ENCODE measurements around the gene HS3ST4.

HS3ST4 gene

DNA sequence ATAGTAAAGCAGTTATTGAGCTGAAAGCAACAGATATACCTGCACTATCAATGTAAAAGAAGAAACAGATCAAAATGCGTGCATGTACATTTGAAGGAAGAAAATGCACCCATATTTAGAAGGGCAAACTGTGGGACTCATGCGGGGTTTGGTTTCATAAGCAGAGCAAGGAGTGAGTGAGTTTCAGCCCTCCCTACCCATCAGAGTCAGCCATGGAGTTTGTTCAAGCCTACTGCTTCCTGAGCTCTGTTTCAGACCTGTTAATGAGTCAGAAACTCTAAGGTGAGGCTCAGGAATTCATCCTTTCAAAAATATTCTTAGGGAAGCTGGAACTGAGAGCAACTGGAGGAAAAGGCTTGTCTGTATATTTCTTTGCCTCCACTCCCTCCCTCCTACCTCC, 446.2 kb downstream of the HS3ST4 start:
- Histone ChIP-seq H3K27me3 (ENCODE audit: control insufficient read depth, insufficient read depth, low read length) (no peaks in the 10 kb centered on the region), H3K4me3 (ENCODE audit: low read depth, low read length) (no peak overlapping the region), H3K36me3 (ENCODE audit: control insufficient read depth, insufficient read depth, low read length) (no peaks in the 10 kb centered on the region), H3K4me1 (ENCODE audit: control insufficient read depth, insufficient read depth, low read length) (peaks cover 3% of the 10 kb centered on the region), H3K9me3 (ENCODE audit: control insufficient read depth, insufficient read depth, low read length) (no peaks in the 10 kb centered on the region), H3K9ac (ENCODE audit: low read depth, low read length) (no peak overlapping the region)

DNA sequence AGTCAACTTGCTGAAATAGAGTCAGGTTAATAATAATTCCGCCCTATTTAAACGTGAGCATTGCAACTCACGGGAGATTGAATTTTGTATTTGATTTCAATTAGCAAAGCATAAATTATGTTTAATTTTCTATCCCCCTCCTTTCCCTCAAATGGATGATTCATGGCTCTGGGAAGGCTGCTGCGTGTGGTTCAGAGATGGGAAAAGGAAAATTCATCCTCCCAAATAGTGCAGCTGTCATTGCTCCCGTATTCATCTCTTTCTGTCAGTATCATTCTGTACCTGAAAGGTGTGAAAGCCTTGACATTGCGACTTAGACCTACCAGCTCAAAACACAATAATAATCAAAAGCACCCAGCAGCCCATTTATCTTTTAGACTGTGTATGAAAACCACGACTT, 447.3 kb downstream of the HS3ST4 start:
- H3K36me3 ChIP-seq (ENCODE audit: control insufficient read depth, insufficient read depth, low read length) = no peaks in the 10 kb centered on the region
- no peaks in the 10 kb centered on the region for H3K27me3 ChIP-seq (ENCODE audit: control insufficient read depth, insufficient read depth, low read length)
- no peaks in the 10 kb centered on the region for H3K9me3 ChIP-seq (ENCODE audit: control insufficient read depth, insufficient read depth, low read length)
- H3K4me1 ChIP-seq (ENCODE audit: control insufficient read depth, insufficient read depth, low read length) = no peaks in the 10 kb centered on the region
- no peak overlapping the region for H3K9ac ChIP-seq (ENCODE audit: low read depth, low read length)
- no peak overlapping the region for H3K4me3 ChIP-seq (ENCODE audit: low read depth, low read length)

DNA sequence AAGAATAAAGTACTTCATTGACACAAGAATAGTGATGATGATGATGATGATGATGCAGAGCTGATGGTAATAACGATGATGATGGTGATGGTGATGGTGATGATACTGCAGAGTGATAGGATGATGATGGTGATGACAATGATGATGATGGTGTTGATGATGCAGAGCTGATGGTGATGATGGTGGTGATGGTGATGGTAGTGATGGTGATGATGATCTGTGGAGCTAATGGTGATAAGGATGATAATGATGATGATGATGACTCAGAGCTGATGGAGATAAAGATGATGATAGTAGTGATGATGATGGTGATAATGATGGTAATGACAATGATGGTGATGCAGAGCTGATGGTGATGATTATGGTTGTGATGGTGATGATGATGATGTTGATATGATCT, 448.1 kb downstream of the HS3ST4 start:
- no peak overlapping the region for H3K4me3 ChIP-seq (ENCODE audit: low read depth, low read length)
- no peaks in the 10 kb centered on the region for H3K9me3 ChIP-seq (ENCODE audit: control insufficient read depth, insufficient read depth, low read length)
- H3K4me1 ChIP-seq (ENCODE audit: control insufficient read depth, insufficient read depth, low read length) = peaks cover under 1% of the 10 kb centered on the region
- no peaks in the 10 kb centered on the region for H3K27me3 ChIP-seq (ENCODE audit: control insufficient read depth, insufficient read depth, low read length)
- no peaks in the 10 kb centered on the region for H3K36me3 ChIP-seq (ENCODE audit: control insufficient read depth, insufficient read depth, low read length)
- H3K9ac ChIP-seq (ENCODE audit: low read depth, low read length) = no peak overlapping the region

DNA sequence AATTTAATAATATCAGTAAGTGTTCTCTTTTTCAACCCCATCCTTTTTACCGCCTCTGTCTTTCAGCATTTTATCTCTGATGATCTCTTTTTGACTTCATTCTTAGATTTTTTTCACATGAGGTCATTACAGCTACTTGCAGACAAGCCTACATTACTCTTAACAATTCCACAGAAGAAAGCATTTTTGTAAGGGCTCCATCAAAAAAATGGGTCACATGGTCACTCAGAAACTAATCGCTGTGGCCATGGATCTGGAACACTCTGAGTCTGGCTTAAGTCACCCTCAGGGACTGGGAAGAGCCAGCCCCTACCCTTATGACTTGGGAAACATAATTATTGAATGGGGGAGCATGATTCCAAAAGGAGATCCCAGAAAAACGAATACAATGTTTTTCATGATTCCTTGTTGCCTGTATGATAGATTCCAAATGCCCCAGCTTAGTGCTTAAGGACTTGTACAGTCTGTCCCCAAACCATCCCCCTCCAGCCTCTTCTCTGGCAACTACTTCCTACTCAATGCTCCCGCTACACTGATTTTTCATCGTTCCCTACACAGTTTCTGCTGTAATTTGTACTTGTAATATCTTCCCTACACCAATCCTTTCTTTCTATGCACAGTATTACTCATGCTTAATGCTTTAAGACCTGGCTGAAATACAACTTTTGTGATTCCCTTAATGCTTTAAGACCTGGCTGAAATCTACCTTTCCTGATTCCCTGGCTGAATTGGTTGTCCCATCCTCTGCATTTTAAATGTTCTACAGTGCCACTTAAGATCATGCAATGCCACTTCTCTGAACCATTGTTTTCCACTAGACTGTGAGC, 457.8 kb downstream of the HS3ST4 start:
- Histone ChIP-seq H3K27me3 (ENCODE audit: control insufficient read depth, insufficient read depth, low read length) (no peaks in the 10 kb centered on the region), H3K4me1 (ENCODE audit: control insufficient read depth, insufficient read depth, low read length) (peaks cover 8% of the 10 kb centered on the region), H3K9me3 (ENCODE audit: control insufficient read depth, insufficient read depth, low read length) (no peaks in the 10 kb centered on the region), H3K4me3 (ENCODE audit: low read depth, low read length) (no peak overlapping the region), H3K9ac (ENCODE audit: low read depth, low read length) (no peak overlapping the region), H3K36me3 (ENCODE audit: control insufficient read depth, insufficient read depth, low read length) (no peaks in the 10 kb centered on the region)

DNA sequence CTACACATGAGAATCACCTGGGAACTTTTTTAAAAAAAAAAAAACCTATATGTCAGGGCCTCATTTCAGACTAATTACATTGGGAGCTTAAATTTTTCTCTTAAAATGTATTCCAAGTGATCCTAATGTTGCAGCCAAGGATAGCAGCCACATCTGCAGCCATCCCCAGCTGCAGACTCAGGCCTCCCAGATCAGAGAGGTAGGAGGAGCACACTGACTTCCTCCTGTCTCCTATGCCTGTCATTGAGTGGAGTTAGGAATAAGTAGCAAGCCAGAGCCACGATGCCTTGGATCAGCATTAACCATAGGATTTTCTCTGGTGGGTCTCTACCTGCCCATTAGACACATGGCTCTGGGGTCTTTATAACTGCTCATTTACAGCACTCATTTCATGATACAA, 463.5 kb downstream of the HS3ST4 start:
- H3K4me3 ChIP-seq (ENCODE audit: low read depth, low read length) = no peak overlapping the region
- H3K27me3 ChIP-seq (ENCODE audit: control insufficient read depth, insufficient read depth, low read length) = no peaks in the 10 kb centered on the region
- no peaks in the 10 kb centered on the region for H3K36me3 ChIP-seq (ENCODE audit: control insufficient read depth, insufficient read depth, low read length)
- H3K9ac ChIP-seq (ENCODE audit: low read depth, low read length) = no peak overlapping the region
- peaks cover 3% of the 10 kb centered on the region for H3K4me1 ChIP-seq (ENCODE audit: control insufficient read depth, insufficient read depth, low read length)
- H3K9me3 ChIP-seq (ENCODE audit: control insufficient read depth, insufficient read depth, low read length) = no peaks in the 10 kb centered on the region

DNA sequence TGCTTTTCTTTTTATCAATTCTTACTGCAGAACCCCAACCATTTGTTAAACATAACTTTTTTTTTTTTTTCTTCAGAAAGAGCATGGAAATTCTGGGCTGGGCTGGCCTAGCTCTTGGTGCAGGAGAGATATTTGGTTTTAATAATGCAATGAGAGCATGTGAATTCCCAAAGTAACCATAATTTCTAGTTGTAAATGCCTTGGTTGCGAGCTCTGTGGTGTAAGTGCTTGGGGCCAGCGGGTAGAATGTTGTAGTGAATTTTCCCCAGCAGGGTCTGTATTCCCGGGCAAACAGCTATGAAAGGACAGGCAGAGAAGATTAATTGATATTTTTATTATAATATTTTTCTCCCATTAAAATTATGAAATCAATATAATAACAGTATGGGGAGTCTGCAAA, 465.6 kb downstream of the HS3ST4 start:
- H3K27me3 ChIP-seq (ENCODE audit: control insufficient read depth, insufficient read depth, low read length) = no peaks in the 10 kb centered on the region
- H3K9me3 ChIP-seq (ENCODE audit: control insufficient read depth, insufficient read depth, low read length) = no peaks in the 10 kb centered on the region
- H3K4me1 ChIP-seq (ENCODE audit: control insufficient read depth, insufficient read depth, low read length) = peaks cover 3% of the 10 kb centered on the region
- H3K36me3 ChIP-seq (ENCODE audit: control insufficient read depth, insufficient read depth, low read length) = no peaks in the 10 kb centered on the region
- H3K9ac ChIP-seq (ENCODE audit: low read depth, low read length) = no peak overlapping the region
- H3K4me3 ChIP-seq (ENCODE audit: low read depth, low read length) = no peak overlapping the region

DNA sequence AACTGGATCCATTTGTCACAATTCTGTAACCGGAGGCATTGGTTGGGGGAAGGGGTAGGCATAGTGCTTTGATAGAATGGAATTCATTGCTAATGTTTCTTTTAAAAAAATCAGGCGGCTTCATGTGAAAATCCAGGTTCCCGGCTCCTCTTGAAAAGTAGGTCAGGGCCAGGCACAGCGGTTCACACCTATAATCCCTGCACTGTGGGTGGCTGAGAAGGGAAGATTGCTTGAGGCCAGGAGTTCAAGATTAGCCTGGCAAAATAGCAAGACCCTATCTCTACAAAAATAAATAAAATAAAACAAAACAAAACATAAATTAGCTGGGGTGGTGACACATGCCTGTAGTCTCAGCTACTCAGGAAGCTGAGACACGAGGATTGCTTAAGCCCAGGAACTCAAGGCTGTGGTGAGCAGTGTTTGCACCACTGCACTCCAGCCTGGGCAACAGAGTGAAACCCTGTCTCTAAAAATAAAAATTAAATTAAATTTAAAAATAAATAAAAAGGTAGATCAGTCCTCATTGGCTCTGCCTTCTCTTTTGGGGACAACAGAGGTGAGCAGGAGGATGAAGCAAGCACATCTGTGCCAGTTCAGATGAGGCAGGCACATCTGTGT, 466.5 kb downstream of the HS3ST4 start:
- H3K4me1 ChIP-seq (ENCODE audit: control insufficient read depth, insufficient read depth, low read length) = peaks cover 3% of the 10 kb centered on the region
- no peaks in the 10 kb centered on the region for H3K27me3 ChIP-seq (ENCODE audit: control insufficient read depth, insufficient read depth, low read length)
- no peak overlapping the region for H3K9ac ChIP-seq (ENCODE audit: low read depth, low read length)
- H3K36me3 ChIP-seq (ENCODE audit: control insufficient read depth, insufficient read depth, low read length) = no peaks in the 10 kb centered on the region
- no peaks in the 10 kb centered on the region for H3K9me3 ChIP-seq (ENCODE audit: control insufficient read depth, insufficient read depth, low read length)
- H3K4me3 ChIP-seq (ENCODE audit: low read depth, low read length) = no peak overlapping the region

DNA sequence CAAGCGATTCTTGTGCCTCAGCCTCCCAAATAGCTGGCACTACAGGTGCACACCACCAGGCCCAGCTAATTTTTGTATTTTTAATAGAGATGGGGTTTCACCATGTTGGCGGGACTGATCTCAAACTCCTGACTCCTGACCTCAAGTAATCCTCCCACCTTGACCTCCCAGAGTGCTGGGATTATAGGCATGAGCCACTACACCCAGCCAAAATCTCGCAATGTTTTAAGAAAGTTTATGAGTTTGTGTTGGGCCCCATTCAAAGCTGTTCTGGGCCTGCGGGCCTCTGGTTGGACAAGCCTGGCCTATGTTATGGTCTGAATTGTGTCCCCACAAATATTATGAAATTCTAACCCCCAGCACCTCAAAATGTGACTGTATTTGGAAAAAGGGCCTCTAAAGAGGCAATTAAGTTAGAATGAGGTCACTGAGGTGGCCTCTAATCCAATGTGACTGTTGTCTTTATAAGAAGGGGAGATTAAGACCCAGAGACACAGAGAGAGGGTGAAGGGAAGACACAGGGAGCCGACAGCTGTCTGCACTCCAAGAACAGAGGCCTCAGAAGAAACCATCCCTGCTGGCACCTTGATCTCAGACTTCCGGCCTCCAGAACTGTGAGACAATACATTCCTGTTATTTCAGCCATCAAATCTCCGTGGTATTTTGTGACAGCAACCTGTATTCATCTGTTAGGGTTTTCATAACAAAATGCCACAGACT, 469.9 kb downstream of the HS3ST4 start:
- H3K4me1 ChIP-seq (ENCODE audit: control insufficient read depth, insufficient read depth, low read length) = peaks cover 3% of the 10 kb centered on the region
- no peaks in the 10 kb centered on the region for H3K9me3 ChIP-seq (ENCODE audit: control insufficient read depth, insufficient read depth, low read length)
- H3K4me3 ChIP-seq (ENCODE audit: low read depth, low read length) = no peak overlapping the region
- H3K36me3 ChIP-seq (ENCODE audit: control insufficient read depth, insufficient read depth, low read length) = no peaks in the 10 kb centered on the region
- H3K27me3 ChIP-seq (ENCODE audit: control insufficient read depth, insufficient read depth, low read length) = no peaks in the 10 kb centered on the region
- H3K9ac ChIP-seq (ENCODE audit: low read depth, low read length) = no peak overlapping the region

DNA sequence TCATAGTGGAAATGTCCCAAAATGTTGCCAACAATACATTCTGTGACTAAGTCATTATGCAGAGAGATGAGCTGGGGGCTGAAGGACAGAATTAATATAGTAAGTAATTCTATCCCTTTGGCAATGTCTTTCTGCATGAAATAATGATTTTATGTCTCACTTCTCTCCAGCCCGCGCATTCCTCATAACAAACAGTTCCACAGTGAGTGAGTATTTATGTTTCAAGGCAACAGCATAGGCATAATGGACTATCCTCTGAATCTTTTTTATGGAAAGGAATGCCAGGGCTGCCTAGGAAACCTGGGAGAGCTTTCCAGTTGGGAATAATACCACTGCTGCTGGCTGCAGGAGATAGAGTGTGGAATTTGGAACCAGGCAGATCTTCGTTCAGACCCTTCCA, 477.7 kb downstream of the HS3ST4 start:
- H3K27me3 ChIP-seq (ENCODE audit: control insufficient read depth, insufficient read depth, low read length) = no peaks in the 10 kb centered on the region
- no peaks in the 10 kb centered on the region for H3K9me3 ChIP-seq (ENCODE audit: control insufficient read depth, insufficient read depth, low read length)
- H3K4me1 ChIP-seq (ENCODE audit: control insufficient read depth, insufficient read depth, low read length) = no peaks in the 10 kb centered on the region
- H3K9ac ChIP-seq (ENCODE audit: low read depth, low read length) = no peak overlapping the region
- H3K4me3 ChIP-seq (ENCODE audit: low read depth, low read length) = no peak overlapping the region
- H3K36me3 ChIP-seq (ENCODE audit: control insufficient read depth, insufficient read depth, low read length) = no peaks in the 10 kb centered on the region

DNA sequence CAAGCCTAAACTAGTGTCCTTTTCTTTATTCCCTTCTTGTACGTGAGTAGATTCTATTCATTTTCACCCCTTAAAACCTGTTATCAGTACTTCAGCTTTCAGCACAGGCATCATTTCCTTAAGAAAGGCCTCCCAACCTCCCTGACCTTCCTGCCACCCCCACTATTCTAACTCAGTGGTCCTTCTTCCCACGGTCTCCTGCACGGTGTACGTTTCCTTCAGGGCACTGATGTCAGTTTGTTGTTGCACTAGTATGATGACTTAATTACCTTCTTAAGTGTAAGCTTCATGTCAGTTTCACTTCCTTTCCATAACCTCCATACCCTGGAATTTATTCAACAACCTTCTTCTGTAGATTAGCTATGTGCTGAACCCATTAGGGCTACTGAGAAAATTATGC, 484.2 kb downstream of the HS3ST4 start:
- Histone ChIP-seq H3K9ac (ENCODE audit: low read depth, low read length) (no peak overlapping the region), H3K4me3 (ENCODE audit: low read depth, low read length) (no peak overlapping the region), H3K27me3 (ENCODE audit: control insufficient read depth, insufficient read depth, low read length) (no peaks in the 10 kb centered on the region), H3K4me1 (ENCODE audit: control insufficient read depth, insufficient read depth, low read length) (peaks cover 25% of the 10 kb centered on the region), H3K9me3 (ENCODE audit: control insufficient read depth, insufficient read depth, low read length) (peaks cover 10% of the 10 kb centered on the region), H3K36me3 (ENCODE audit: control insufficient read depth, insufficient read depth, low read length) (no peaks in the 10 kb centered on the region)

DNA sequence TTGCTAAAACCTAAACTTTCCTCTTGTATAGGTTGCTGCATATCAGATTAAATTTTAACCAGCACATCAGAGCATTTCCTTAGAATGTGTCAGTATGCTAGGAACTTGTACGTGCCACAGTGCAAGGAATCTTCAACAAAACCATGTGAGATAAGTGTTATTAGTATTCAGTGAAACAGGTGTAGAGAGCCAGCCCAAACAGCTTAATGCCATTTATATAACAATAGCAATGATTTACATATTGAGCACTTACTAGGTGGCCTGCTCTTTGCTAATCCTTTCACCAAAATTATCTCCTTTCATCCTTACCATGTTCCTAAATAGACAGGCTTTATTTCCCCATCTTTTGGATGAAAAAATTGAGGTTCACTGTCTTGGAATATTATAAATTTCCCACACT, 485.7 kb downstream of the HS3ST4 start:
- no peaks in the 10 kb centered on the region for H3K36me3 ChIP-seq (ENCODE audit: control insufficient read depth, insufficient read depth, low read length)
- no peak overlapping the region for H3K4me3 ChIP-seq (ENCODE audit: low read depth, low read length)
- H3K27me3 ChIP-seq (ENCODE audit: control insufficient read depth, insufficient read depth, low read length) = no peaks in the 10 kb centered on the region
- peaks cover 10% of the 10 kb centered on the region for H3K9me3 ChIP-seq (ENCODE audit: control insufficient read depth, insufficient read depth, low read length)
- peaks cover 25% of the 10 kb centered on the region for H3K4me1 ChIP-seq (ENCODE audit: control insufficient read depth, insufficient read depth, low read length)
- H3K9ac ChIP-seq (ENCODE audit: low read depth, low read length) = no peak overlapping the region

DNA sequence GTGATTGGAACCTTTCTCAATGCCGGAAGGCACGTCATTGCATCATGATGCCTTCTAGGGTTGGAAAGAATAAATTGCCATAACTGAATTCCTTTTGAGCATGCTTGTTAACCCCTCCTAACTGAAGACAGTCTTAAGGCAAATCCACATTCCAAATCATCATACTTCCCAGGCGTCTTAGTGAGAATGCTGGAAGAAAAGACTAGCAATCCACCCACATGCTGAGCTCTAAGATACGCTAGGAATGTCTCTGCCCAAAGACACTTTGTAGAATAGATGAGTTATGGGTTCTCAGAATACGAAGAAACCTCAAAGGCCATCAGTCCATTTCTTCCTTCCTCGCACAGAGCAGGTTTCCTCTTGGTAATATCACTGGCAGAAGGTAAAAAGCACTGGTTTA, 486.5 kb downstream of the HS3ST4 start:
- H3K9me3 ChIP-seq (ENCODE audit: control insufficient read depth, insufficient read depth, low read length) = peaks cover 10% of the 10 kb centered on the region
- no peaks in the 10 kb centered on the region for H3K36me3 ChIP-seq (ENCODE audit: control insufficient read depth, insufficient read depth, low read length)
- peaks cover 25% of the 10 kb centered on the region for H3K4me1 ChIP-seq (ENCODE audit: control insufficient read depth, insufficient read depth, low read length)
- H3K4me3 ChIP-seq (ENCODE audit: low read depth, low read length) = no peak overlapping the region
- H3K27me3 ChIP-seq (ENCODE audit: control insufficient read depth, insufficient read depth, low read length) = no peaks in the 10 kb centered on the region
- no peak overlapping the region for H3K9ac ChIP-seq (ENCODE audit: low read depth, low read length)
